ENCODE measurements around the gene DCST1. TPM values are rescaled to one million over a fixed set of nuclear protein-coding genes. Genes with fewer than 3 reads are reported as not detected.
A peak's percentile ranks its signal among the peaks of the same experiment; 100 is the strongest.

The DCST1 gene
- polyA plus RNA-seq, 2 of the 4 experiments (the other 2 are of a cell fraction) = 0.06 TPM; not detected in 1

DNA sequence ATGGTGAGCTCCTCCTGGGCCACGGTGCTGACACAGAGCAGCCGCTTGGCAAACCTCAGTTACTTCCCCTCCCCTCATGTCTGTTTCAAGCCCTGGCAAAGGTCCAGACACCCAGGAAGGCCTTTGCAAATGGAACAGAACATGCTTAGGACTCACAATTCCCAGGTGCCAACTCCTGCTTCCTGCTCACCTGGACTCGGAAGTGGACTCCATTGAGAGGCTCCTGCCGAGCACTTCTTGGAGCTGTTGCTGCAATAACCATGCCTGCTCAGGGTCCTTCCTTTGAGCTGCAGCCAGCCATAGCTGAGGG, 10.7 kb upstream of the DCST1 start:
- peaks cover 80% of the 10 kb centered on the region for H3K4me1 ChIP-seq
- WGBS (ENCODE audit: missing lambda C conversion rate) = 28% methylated on average over 4 of the region's 4 CpGs
- no peaks in the 10 kb centered on the region for H3K9me3 ChIP-seq
- H3K27ac ChIP-seq = peak overlapping the region; percentile 71 to 75; a peak in 5 of 6 replicates
- H3K4me3 ChIP-seq = no peak overlapping the region
- ChIA-PET CTCF (interaction anchor here (1.3 to 1.7 kb wide), 3 partner anchors 62 to 543 kb away, joined by 4 to 6 read pairs (median 4); no protein-coding TSS in a partner anchor), POLR2A (interaction anchor here (1.5 kb wide), 1 partner anchor 28 kb away, joined by 5 read pairs; the partner anchor contains the start of gene ADAM15)
- H3K4me2 ChIP-seq = peak overlapping the region; percentile 3
- FAIRE-seq (no peak), ATAC-seq (peak; percentile 10 to 18; a peak in 2 of 6 replicates), DNase-seq (ENCODE audit: low read depth in 1 of 2, low spot score in 1 of 2) (peak in 1 of 2 experiments; percentile 43)
- TF ChIP-seq RAD21 (conservative IDR thresholded peaks at IDR 0.05 in 1 of 2, IDR thresholded peaks at IDR 0.05 in 1 of 2) (no peak), CEBPB (IDR thresholded peaks at IDR 0.05) (no peak), HDAC2 (IDR thresholded peaks at IDR 0.05) (no peak), CBX8 (IDR thresholded peaks at IDR 0.05) (no peak), NPAS2 (CRISPR knock-in tag; IDR thresholded peaks at IDR 0.05; ENCODE audit: borderline replicate concordance) (no peak), HOXB13 (CRISPR knock-in tag; IDR thresholded peaks at IDR 0.05; ENCODE audit: low read depth) (no peak), CBX2 (IDR thresholded peaks at IDR 0.05; ENCODE audit: borderline replicate concordance, low read depth) (no peak), HOXA7 (CRISPR knock-in tag; IDR thresholded peaks at IDR 0.05) (no peak), EHF (CRISPR knock-in tag; IDR thresholded peaks at IDR 0.05) (no peak), HOXB5 (CRISPR knock-in tag; IDR thresholded peaks at IDR 0.05) (no peak), MAFK (IDR thresholded peaks at IDR 0.05; ENCODE audit: partially characterized antibody) (no peak), POLR2A (IDR thresholded peaks at IDR 0.05; ENCODE audit: low read length) (no peak), ESRRA (IDR thresholded peaks at IDR 0.05; ENCODE audit: borderline replicate concordance, low read length) (no peak), ZNF302 (CRISPR knock-in tag; IDR thresholded peaks at IDR 0.05) (no peak), BHLHE40 (IDR thresholded peaks at IDR 0.05; ENCODE audit: low read depth, low read length) (no peak), MYC (IDR thresholded peaks at IDR 0.05; ENCODE audit: borderline replicate concordance, low read length) (no peak)
- TF ChIP-seq, protein P1, sequence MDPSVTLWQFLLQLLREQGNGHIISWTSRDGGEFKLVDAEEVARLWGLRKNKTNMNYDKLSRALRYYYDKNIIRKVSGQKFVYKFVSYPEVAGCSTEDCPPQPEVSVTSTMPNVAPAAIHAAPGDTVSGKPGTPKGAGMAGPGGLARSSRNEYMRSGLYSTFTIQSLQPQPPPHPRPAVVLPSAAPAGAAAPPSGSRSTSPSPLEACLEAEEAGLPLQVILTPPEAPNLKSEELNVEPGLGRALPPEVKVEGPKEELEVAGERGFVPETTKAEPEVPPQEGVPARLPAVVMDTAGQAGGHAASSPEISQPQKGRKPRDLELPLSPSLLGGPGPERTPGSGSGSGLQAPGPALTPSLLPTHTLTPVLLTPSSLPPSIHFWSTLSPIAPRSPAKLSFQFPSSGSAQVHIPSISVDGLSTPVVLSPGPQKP (IDR thresholded peaks at IDR 0.05; ENCODE audit: low read depth, low read length) = no peak
- TF ChIP-seq, protein P2, sequence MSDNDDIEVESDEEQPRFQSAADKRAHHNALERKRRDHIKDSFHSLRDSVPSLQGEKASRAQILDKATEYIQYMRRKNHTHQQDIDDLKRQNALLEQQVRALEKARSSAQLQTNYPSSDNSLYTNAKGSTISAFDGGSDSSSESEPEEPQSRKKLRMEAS (IDR thresholded peaks at IDR 0.05) = no peak
- TF ChIP-seq, protein P3, sequence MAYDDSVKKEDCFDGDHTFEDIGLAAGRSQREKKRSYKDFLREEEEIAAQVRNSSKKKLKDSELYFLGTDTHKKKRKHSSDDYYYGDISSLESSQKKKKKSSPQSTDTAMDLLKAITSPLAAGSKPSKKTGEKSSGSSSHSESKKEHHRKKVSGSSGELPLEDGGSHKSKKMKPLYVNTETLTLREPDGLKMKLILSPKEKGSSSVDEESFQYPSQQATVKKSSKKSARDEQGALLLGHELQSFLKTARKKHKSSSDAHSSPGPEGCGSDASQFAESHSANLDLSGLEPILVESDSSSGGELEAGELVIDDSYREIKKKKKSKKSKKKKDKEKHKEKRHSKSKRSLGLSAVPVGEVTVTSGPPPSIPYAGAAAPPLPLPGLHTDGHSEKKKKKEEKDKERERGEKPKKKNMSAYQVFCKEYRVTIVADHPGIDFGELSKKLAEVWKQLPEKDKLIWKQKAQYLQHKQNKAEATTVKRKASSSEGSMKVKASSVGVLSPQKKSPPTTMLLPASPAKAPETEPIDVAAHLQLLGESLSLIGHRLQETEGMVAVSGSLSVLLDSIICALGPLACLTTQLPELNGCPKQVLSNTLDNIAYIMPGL (CRISPR knock-in tag; IDR thresholded peaks at IDR 0.05; ENCODE audit: borderline replicate concordance) = no peak

DNA sequence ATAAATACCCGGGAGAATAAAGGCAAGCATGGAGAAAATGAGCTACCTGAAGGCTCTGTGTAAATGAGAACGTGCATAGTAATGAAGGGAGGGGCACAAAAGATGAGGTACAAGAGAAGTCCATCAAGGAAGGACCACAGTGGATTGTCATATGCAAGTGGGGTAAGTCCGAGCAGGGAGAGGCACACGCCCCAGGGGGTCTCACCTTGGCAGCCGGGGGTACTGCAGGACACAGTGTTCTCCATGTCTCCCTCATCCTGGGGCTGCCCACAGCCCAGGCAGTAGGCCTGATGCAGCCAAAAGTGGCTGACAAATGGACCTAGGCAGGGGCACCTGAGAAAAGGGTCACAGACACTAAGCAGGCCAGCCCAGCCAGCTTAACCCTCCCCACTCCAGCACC, 10.0 kb upstream of the DCST1 start:
- POLR2A ChIA-PET = interaction anchor here (1.5 kb wide), 1 partner anchor 27 kb away, joined by 5 read pairs; the partner anchor contains the start of gene ADAM15
- Histone ChIP-seq H3K27ac (peak overlapping the region; percentile 71 to 75; a peak in 3 of 6 replicates), H3K4me2 (no peak overlapping the region), H3K4me3 (no peak overlapping the region), H3K9me3 (no peaks in the 10 kb centered on the region), H3K4me1 (peaks cover 72% of the 10 kb centered on the region)
- 81% methylated on average over 5 of the region's 5 CpGs for WGBS (ENCODE audit: missing lambda C conversion rate)
- TF ChIP-seq BHLHE40 (IDR thresholded peaks at IDR 0.05; ENCODE audit: low read depth, low read length) = no peak
- no peak for TF ChIP-seq HOXB13 (CRISPR knock-in tag; IDR thresholded peaks at IDR 0.05; ENCODE audit: low read depth)
- TF ChIP-seq SMC3 (IDR thresholded peaks at IDR 0.05) = no peak
- TF ChIP-seq EHF (CRISPR knock-in tag; IDR thresholded peaks at IDR 0.05) = no peak
- no peak for TF ChIP-seq ZC3H11A (IDR thresholded peaks at IDR 0.05)
- TF ChIP-seq, protein P4, sequence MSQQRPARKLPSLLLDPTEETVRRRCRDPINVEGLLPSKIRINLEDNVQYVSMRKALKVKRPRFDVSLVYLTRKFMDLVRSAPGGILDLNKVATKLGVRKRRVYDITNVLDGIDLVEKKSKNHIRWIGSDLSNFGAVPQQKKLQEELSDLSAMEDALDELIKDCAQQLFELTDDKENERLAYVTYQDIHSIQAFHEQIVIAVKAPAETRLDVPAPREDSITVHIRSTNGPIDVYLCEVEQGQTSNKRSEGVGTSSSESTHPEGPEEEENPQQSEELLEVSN (IDR thresholded peaks at IDR 0.05; ENCODE audit: borderline replicate concordance, low read depth) = no peak
- no peak for TF ChIP-seq HEYL (CRISPR knock-in tag; IDR thresholded peaks at IDR 0.05)
- TF ChIP-seq HOXB5 (CRISPR knock-in tag; IDR thresholded peaks at IDR 0.05) = no peak
- no peak for TF ChIP-seq JUNB (IDR thresholded peaks at IDR 0.05)
- TF ChIP-seq HOXA7 (CRISPR knock-in tag; IDR thresholded peaks at IDR 0.05) = no peak
- TF ChIP-seq, protein P5, sequence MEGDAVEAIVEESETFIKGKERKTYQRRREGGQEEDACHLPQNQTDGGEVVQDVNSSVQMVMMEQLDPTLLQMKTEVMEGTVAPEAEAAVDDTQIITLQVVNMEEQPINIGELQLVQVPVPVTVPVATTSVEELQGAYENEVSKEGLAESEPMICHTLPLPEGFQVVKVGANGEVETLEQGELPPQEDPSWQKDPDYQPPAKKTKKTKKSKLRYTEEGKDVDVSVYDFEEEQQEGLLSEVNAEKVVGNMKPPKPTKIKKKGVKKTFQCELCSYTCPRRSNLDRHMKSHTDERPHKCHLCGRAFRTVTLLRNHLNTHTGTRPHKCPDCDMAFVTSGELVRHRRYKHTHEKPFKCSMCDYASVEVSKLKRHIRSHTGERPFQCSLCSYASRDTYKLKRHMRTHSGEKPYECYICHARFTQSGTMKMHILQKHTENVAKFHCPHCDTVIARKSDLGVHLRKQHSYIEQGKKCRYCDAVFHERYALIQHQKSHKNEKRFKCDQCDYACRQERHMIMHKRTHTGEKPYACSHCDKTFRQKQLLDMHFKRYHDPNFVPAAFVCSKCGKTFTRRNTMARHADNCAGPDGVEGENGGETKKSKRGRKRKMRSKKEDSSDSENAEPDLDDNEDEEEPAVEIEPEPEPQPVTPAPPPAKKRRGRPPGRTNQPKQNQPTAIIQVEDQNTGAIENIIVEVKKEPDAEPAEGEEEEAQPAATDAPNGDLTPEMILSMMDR (IDR thresholded peaks at IDR 0.05) = no peak
- TF ChIP-seq KDM1A (IDR thresholded peaks at IDR 0.05; ENCODE audit: low read depth) = no peak
- TF ChIP-seq ESRRA (IDR thresholded peaks at IDR 0.05; ENCODE audit: borderline replicate concordance, low read length) = no peak
- TF ChIP-seq RFX5 (IDR thresholded peaks at IDR 0.05) = no peak
- no peak for TF ChIP-seq PHF8 (IDR thresholded peaks at IDR 0.05; ENCODE audit: borderline replicate concordance, low read depth)
- no peak for TF ChIP-seq FOXS1 (CRISPR knock-in tag; IDR thresholded peaks at IDR 0.05)
- TF ChIP-seq NR3C1 (IDR thresholded peaks at IDR 0.05) = no peak
- TF ChIP-seq, protein P1 (IDR thresholded peaks at IDR 0.05; ENCODE audit: low read depth, low read length) = no peak
- ATAC-seq = peak in 1 of 2 experiments; percentile 5; a peak in 1 of 6 replicates
- CTCF ChIA-PET = interaction anchor here (0.9 to 1.3 kb wide), 2 partner anchors 120 to 464 kb away, joined by 3 to 4 read pairs; no protein-coding TSS in a partner anchor
- FAIRE-seq = peak; percentile 7
- no peak for DNase-seq (ENCODE audit: low read depth in 1 of 2, low spot score in 1 of 2)

Data from A549 (cell line).